Daoy (cell line): ENCODE results near the gene CDKL4. TPM values are rescaled to one million over a fixed set of nuclear protein-coding genes. Genes with fewer than 3 reads are reported as not detected.
A peak's percentile ranks its signal among the peaks of the same experiment; 100 is the strongest.
"Not testable (repeated sequence)": the region's sequence is repeated elsewhere in the genome, so short reads cannot be mapped to it uniquely, and the experiment has no call there.

Source experiments
- DNase-seq: peaks from one replicate; pipeline ENCODE4 v3.0.0-alpha.2; 2015; ENCODE audit warnings: low read depth
- total RNA-seq: library from RNA; depleted of rRNA; stranded (reverse); fragments of >200 nt; shearing (Covaris generic); gene quantifications from 2 replicates; pipeline ENCODE4 v1.2.3, GENCODE V29; 2014; rRNA removed

Gene CDKL4
- total RNA-seq: 0.63 TPM in 1 of 2 replicates, not detected in the other

GRCh38 chr2:39243469-39244123, at the start of gene CDKL4:
CDKL4 (minus strand) TSS chr2:39243970.
- DNase-seq: no peak

DNA sequence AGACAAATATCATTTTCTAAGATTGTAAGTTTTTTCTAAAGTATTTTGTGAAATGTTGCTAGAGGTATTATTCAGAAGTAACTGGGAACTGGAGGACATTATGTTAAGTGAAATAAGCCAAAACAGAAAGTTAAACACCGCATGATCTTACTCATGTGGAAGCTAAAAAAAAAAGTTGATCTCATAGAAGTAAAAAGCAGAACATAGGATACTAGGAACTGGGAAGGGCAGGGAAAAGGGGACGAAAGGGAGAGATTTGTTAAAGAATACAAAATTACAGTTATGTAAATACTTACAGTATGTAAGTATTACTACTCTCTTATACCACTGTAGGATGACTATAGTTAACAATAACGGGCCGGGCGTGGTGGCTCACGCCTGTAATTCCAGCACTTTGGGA, 46.7 kb upstream of the CDKL4 start:
- no peak for DNase-seq

DNA sequence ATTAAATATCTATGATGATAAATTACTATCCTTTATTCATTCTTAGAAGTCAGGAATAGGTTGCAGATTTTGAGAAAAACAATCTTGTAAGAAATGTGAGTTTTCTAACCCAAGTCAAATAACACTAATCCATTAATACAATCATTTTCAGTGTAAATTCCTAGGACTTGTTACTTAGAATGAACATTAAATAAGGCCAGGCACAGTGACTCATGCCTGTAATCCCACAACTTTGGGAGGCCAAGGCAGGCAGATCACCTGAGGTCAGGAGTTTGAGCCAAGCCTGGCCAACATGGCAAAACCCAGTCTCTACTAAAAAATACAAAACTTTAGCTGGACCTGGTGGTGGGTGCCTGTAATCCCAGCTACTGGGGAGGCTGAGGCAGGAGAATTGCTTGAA, 45.8 kb upstream of the CDKL4 start:
- no peak for DNase-seq

DNA sequence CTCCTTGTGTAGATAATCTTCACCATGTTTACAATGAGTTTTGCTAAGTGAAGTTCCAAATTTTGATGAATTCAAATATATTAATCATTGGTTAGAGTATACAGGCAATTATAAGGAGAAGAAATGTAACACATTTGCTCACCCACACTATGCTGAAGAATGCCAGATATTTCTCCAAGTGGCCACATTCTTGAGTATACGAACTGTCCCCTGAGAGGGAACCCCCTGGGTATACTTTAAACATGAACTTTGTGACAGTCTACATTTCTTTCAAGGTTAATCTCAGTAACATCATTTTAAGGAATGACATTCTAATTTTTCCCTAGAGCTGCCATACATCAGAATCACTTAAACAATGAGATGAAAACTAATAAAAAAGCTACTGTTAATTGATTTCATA, 39.8 kb upstream of the CDKL4 start:
- no peak for DNase-seq

DNA sequence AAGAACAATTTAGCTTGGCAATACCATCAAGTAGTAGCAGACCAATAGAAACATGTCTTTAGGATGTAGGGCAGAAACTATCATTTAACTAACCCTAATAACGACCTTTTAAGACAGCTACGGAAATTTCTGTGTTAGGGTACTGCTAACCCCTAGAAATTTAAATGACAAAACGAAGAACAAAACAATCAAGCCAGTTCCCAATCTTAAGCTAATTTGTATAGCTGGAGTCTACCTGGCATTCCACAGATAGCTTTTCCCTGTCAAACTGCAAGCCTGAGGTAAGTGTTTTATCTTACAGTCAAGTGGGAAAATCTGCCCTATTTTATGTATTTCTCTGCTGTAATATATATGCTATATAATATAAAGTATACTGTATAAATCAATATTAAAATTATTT, 37.6 kb upstream of the CDKL4 start:
- no peak for DNase-seq

DNA sequence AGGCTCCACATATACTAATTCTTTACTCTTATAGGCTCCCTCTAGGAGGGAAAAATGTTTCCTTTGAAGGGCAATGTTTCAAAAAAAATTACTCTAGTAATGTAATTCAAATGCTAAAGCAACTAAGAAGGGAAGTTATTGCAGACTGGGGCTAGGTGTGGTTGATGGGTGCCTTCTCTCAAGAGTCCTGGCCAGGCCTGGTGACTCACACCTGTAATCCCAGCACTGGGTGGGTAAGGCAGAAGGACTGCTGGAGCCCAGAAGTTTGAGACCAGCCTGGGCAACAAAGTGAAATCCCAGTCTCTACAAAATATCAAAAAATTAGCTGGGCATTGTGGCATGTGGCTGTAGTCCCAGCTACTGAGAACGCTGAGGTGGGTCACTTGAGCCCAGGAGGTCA, 31.2 kb upstream of the CDKL4 start:
- peak; percentile 4 for DNase-seq

- no peak for DNase-seq
These were observed 26.2 kb upstream of the CDKL4 start for GRCh38 chr2:39269941-39270340.

DNA sequence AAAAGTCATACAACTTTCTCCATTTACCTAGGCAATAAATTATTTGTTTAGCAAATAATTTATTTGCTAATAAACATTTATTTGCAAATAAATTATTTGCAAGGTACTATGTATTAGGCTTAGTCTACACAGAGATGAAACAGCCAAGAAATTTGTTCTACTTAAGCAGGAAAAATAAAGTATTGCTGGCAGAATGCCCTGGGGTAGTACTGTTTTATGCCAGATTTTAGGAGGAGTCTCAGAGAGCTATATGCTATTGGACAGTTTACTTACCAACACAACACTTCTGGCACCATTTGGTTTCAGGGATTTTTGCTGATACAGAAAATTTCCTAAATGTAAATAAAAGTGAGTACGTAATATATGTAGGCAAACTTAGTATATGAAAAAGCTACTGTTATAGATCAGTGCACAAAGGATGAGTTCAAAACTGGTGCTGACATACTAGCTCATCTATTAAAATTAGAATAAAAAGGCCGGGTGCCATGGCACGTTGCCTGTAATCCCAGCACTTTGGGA, 23.2 kb upstream of the CDKL4 start:
- DNase-seq: no peak

- no peak for DNase-seq
These were observed 22.5 kb upstream of the CDKL4 start for GRCh38 chr2:39266139-39266805.

DNA sequence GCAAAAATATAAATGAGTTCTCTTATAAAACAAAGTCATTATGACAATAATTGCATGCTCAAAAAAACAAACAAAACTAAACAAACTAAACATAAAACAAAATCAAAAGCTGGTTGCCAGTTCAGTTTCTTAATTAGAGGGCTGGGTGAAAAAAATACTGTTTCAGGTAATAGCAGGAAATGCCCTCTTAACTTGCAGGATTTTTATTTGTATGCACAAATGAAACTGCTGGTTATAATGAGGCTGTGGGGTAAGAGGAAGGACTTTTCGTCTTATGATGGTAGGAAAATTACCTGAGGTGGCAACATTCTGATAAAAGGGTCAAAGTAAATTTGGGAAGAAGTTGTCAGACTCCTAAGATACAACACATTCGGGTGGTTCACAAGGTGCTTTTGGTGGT, 21.5 kb upstream of the CDKL4 start:
- DNase-seq: no peak

DNA sequence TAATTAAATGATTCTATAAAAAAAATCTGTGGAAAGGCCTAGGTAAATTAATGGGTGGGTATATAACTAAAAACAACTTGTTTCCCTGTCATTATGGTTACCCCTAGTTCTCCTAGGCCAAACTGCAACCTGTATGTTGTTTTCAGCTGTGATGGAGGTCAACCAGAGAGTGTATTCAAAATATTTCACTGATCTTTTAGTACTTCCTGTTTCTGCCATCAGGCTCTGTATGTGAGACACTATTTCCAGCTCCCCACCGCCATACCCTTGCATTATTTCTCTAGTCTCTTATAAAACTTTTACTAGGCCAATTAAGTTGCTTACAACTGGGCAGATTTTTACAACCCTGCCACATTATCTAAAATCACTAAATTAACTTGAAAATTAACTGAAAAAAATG, 21.0 kb upstream of the CDKL4 start:
- no peak for DNase-seq

GRCh38 chr2:39260087-39260486, 16.3 kb upstream of the CDKL4 start:
- DNase-seq: no peak

- no peak for DNase-seq
These were observed 12.3 kb upstream of the CDKL4 start for GRCh38 chr2:39256040-39256439.

- no peak for DNase-seq
These were observed 9.2 kb upstream of the CDKL4 start for GRCh38 chr2:39252888-39253518.

GRCh38 chr2:39247512-39248043, 3.8 kb upstream of the CDKL4 start:
- DNase-seq: no peak

- no peak for DNase-seq
These were observed 2.7 kb upstream of the CDKL4 start for GRCh38 chr2:39246382-39246980.

DNA sequence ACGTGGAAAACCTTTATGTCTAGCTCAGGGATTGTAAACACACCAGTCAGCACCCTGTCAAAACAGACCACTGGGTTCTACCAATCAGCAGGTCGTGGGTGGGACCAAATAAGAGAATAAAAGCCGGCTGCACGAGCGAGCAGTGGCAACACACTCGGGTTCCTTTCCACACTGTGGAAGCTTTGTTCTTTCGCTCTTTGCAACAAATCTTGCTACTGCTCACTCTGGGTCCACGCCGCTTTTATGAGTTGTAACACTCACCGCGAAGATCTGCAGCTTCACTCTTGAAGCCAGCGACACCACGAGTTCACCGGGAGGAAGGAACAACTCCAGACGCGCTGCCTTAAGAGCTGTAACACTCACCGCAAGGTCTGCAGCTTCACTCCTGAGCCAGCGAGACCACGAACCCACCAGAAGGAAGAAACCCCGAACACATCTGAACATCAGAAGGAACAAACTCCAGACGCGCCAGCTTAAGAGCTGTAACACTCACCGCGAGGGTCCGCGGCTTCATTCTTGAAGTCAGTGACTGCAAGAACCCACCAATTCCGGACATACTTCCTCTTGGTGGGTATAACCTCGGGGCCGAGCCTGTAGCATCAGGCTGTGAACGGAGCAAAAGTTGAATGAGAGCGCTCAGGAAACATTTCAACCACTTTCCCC, 1.3 kb upstream of the CDKL4 start:
- not testable (repeated sequence) for DNase-seq

DNA sequence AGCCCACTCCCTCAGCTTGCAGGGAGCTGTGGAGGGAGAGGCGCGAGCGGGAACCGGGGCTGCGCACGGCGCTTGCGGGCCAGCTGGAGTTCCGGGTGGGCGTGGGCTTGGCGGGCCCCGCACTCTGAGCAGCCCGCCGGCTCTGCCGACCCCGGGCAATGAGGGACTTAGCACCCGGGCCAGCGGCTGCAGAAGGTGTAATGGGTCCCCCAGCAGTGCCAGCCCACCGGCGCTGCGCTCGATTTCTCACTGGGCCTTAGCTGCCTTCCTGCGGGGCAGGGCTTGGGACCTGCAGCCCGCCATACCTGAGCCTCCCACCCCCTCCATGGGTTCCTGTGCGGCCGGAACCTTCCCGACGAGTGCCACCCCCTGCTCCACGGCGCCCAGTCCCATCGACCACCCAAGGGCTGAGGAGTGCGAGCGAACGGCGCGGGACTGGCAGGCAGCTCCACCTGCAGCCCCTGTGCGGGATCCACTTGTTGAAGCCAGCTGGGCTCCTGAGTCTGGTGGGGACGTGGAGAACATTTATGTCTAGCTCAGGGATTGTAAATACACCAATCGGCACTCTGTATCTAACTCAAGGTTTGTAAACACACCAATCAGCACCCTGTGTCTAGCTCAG, 582 bp upstream of the CDKL4 start:
- DNase-seq: not testable (repeated sequence)

DNA sequence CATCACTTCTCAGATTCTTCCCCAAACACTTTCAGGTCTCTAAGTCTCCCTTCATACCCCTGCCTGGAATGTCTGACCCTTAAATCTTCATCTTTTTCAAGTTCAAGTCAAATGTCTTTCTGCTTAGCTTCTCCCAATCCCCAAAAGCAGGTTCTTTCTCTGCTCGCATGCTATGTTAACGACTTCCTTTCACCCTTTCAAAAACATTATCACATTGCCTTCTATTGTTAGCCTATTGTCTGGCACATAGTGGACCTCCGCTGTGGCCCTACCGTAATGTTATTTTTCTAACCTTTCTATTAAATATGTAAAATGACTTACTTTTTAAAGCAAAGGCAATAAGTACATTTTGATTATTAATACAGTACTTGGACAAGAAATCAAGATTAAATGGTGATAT, 2.2 kb downstream of the CDKL4 start:
- no peak for DNase-seq

GRCh38 chr2:39240758-39241157, 3.0 kb downstream of the CDKL4 start:
- DNase-seq: no peak

- no peak for DNase-seq
These were observed 9.0 kb downstream of the CDKL4 start for GRCh38 chr2:39234754-39235153.
